Mucosa of descending colon (tissue), 3 donors: Measurements from ENCODE around the gene KRTAP12-4. TPM values are rescaled to one million over a fixed set of nuclear protein-coding genes. Genes with fewer than 3 reads are reported as not detected.
"Not testable (repeated sequence)": the region's sequence is repeated elsewhere in the genome, so short reads cannot be mapped to it uniquely, and the experiment has no call there.

Experiments used
- ATAC-seq: fragments of 200-7000 bp; cut with Tn5 transposase; one replicate; pipeline ENCODE4 v1.9.1; 2020; ENCODE audit warnings: mild to moderate bottlenecking, moderate library complexity
- DNase-seq, 3 donors: peaks; one replicate each; pipeline ENCODE4 v3.0.0-alpha.2; 2020
- H3K36me3 ChIP-seq: fragments of 200-600 bp; one replicate; pipeline ENCODE4 v1.8.0; 2021; ENCODE audit warnings: low read depth, mild to moderate bottlenecking
- H3K4me1 ChIP-seq: fragments of 200-600 bp; one replicate; pipeline ENCODE4 v1.8.0; 2021; ENCODE audit warnings: low read depth, mild to moderate bottlenecking
- H3K4me3 ChIP-seq: fragments of 200-600 bp; one replicate; pipeline ENCODE4 v1.8.0; 2021; ENCODE audit warnings: mild to moderate bottlenecking
- H3K9me3 ChIP-seq: fragments of 200-600 bp; one replicate; pipeline ENCODE4 v1.8.0; 2021; ENCODE audit warnings: mild to moderate bottlenecking
- CTCF ChIP-seq: fragments of 200-600 bp; IDR thresholded peaks from one replicate; pipeline ENCODE4 v1.8.0; 2022; ENCODE audit warnings: antibody characterized with exemption, mild to moderate bottlenecking
- intact Hi-C, 2 donors: fragments of 100-400 bp; cut with DNase I in 1 of 2; cut with micrococcal nuclease in 1 of 2; formaldehyde crosslinking; loops; one replicate each; pipeline versions ENCODE4 v1.11.0 to v1.11.1; 2022; cut with DNase I, micrococcal nuclease
- total RNA-seq, 3 donors: library from RNA; stranded (reverse); fragmentation: NEBNext Ultra II Directional in 2 of 3; extraction: Animal tissue kit (Norgen Biotek cat#: 25700) in 2 of 3; gene quantifications; one replicate each; pipeline versions ENCODE4 v1.2.1 to v1.2.4, GENCODE V29; 2021 to 2023
- donor health status: DM: no; HTN: no; CAD: no; lungs with moderate emphysema.
- donor health status: DM: no; HTN: no; CAD: no.
- donor health status: DM: no; HTN: yes; CAD: no.

KRTAP12-4 gene
- total RNA-seq, 3 donors from 2014 or later, result not detected

- intact Hi-C loops, result no loop called here
- no peaks in the 10 kb centered on the region for H3K4me1 ChIP-seq
- H3K36me3 ChIP-seq, result no peaks in the 10 kb centered on the region
- DNase-seq, result no peak
- no peak for TF ChIP-seq CTCF
- H3K9me3 ChIP-seq, result peaks cover 3% of the 10 kb centered on the region
- no peak for ATAC-seq
- no peak overlapping the region for H3K4me3 ChIP-seq
Measured at GRCh38 chr21:44649521-44650100, 4.8 kb downstream of the KRTAP12-4 start.

DNA sequence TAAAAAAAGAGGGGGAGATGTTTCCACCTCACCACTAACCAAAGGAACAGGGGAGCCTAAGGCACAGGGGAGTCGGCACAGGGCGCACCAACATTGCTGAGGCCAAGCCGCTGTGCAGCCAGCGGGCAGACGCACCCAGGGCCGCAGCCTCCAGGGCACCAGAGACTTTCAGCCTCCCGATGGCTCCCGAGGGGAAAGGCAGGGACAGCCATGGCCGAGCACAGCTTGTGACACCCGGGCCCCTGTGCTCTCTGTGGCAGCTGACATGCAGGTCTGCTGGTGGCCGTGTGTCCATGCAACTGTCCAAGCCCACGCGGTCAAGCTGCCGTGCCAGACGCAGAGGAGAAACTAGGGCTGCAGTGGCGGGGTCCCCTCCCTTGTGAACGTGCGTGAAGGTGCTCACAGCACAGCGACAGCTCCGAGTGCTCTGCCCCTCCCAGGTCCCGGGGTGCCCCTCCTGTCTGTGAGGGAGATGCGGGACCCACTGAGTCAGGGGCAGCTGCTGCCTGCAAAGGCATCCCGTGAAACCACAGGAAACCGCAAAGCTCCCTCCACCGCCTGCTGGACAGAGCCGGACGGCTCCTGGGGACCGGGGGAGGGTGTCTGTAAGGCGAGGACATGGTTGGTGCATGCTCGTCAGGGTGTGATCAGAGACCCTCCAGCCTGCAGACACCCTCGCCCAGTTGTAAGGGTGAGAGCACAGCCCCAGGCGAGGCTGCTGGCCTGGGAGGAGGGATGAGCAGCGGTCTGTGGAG, 5.7 kb downstream of the KRTAP12-4 start:
- H3K36me3 ChIP-seq, result no peaks in the 10 kb centered on the region
- ATAC-seq (no peak), DNase-seq (no peak)
- intact Hi-C loops, result no loop called here
- H3K4me1 ChIP-seq, result no peaks in the 10 kb centered on the region
- H3K9me3 ChIP-seq, result peaks cover 3% of the 10 kb centered on the region
- TF ChIP-seq CTCF, result no peak
- no peak overlapping the region for H3K4me3 ChIP-seq

DNA sequence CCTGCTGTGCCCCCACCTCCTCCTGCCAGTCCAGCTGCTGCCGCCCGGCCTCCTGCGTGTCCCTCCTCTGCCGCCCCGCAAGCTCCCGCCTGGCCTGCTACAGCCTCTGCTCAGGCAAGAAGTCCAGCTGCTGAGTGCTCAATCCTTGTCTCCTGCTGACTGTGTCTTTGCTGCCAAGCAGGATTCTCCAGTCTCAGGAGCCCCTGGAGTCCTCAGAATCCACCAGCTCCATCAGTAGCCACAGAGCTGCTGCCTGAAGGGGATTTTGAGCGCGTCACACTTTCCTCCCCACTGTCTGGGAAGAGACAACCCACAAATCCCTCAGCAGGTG, 7.3 kb downstream of the KRTAP12-4 start:
- DNase-seq, result no peak
- H3K9me3 ChIP-seq, result peaks cover 3% of the 10 kb centered on the region
- no peak for ATAC-seq
- TF ChIP-seq CTCF, result no peak
- no peak overlapping the region for H3K4me3 ChIP-seq
- no peaks in the 10 kb centered on the region for H3K36me3 ChIP-seq
- intact Hi-C loops, result no loop called here
- H3K4me1 ChIP-seq, result no peaks in the 10 kb centered on the region

GRCh38 chr21:44646366-44647221, 7.9 kb downstream of the KRTAP12-4 start, which contains the start of gene KRTAP10-11:
Gene KRTAP10-11 (plus strand): TSS chr21:44646414. CDS start chr21:44646459, 45 bp downstream.
- ATAC-seq, H3K4me3 ChIP-seq, H3K4me1 ChIP-seq, H3K9me3 ChIP-seq, intact Hi-C loops, H3K36me3 ChIP-seq, DNase-seq: not testable (repeated sequence)

DNA sequence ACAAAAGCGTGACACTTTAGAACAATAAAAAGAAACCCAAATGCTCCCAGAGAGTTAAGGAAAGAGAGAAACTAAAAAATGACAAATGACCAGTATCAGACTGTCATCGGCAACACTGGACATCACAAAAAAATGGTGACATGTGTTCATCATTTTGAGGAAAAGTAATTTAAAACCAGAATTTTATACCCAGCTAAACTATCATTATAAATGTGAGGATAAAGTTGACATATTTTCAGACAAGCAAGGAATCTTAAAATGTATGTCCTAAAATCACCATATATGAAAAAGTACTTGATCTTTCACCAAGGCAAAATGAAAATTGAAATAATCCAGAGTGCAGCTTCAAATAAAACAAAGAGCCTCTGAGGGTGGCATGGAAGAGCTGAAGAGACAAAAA, 9.6 kb downstream of the KRTAP12-4 start:
- DNase-seq (no peak), ATAC-seq (no peak)
- H3K4me1 ChIP-seq, result no peaks in the 10 kb centered on the region
- no peak for TF ChIP-seq CTCF
- no peak overlapping the region for H3K4me3 ChIP-seq
- peaks cover 3% of the 10 kb centered on the region for H3K9me3 ChIP-seq
- H3K36me3 ChIP-seq, result no peaks in the 10 kb centered on the region
- intact Hi-C loops, result no loop called here
